DND-41 (cell line): Measurements from ENCODE around the gene CLCN2.

Experiments
- ATAC-seq: fragments of 200-7000 bp; cut with Tn5 transposase; 3 replicates; pipeline ENCODE4 v1.9.1; 2021; ENCODE audit warnings: low read depth; ENCODE audit not compliant: insufficient read depth
- DNase-seq: peaks from one replicate; pipeline ENCODE4 v3.0.0-alpha.2; 2020
- H2AFZ ChIP-seq: 2 replicates; pipeline ENCODE4 v1.6.0; 2012; ENCODE audit warnings: low read depth, low read length
- H3K27ac ChIP-seq: 2 replicates; pipeline ENCODE4 v1.5.1; 2012; ENCODE audit warnings: low read length, inconsistent platforms
- H3K27me3 ChIP-seq: fragments of 200-600 bp; sonication (generic); 2 replicates; pipeline ENCODE4 v1.6.0; 2012; ENCODE audit warnings: low read length, mild to moderate bottlenecking, inconsistent platforms; ENCODE audit not compliant: insufficient read depth, poor library complexity
- H3K36me3 ChIP-seq: 2 replicates; pipeline ENCODE4 v1.5.1; 2012; ENCODE audit warnings: low read length, inconsistent platforms; ENCODE audit not compliant: insufficient read depth
- H3K4me1 ChIP-seq: 2 replicates; pipeline ENCODE4 v1.5.1; 2012; ENCODE audit warnings: mild to moderate bottlenecking, low read length; ENCODE audit not compliant: insufficient read depth
- H3K4me2 ChIP-seq: 2 replicates; pipeline ENCODE4 v1.6.0; 2012; ENCODE audit warnings: mild to moderate bottlenecking, moderate library complexity, low read length, inconsistent platforms; ENCODE audit not compliant: insufficient read depth
- H3K4me3 ChIP-seq, 2 experiments: fragments of 200-600 bp in 1 of 2; shearing (Covaris generic) in 1 of 2; 2 replicates each; pipeline ENCODE4 v1.5.1; 2012 to 2016; ENCODE audit warnings: inconsistent platforms in 2 of 2, low read length in 2 of 2, mild to moderate bottlenecking in 2 of 2, low read depth in 1 of 2, moderate library complexity in 1 of 2
- H3K79me2 ChIP-seq: 2 replicates; pipeline ENCODE4 v1.6.0; 2012; ENCODE audit warnings: low read length, inconsistent platforms; ENCODE audit not compliant: insufficient read depth
- H3K9ac ChIP-seq: 2 replicates; pipeline ENCODE4 v1.6.0; 2012; ENCODE audit warnings: low read depth, mild to moderate bottlenecking, inconsistent platforms, low read length, moderate library complexity
- H3K9me3 ChIP-seq: 2 replicates; pipeline ENCODE4 v1.5.1; 2012; ENCODE audit warnings: low read length, moderate library complexity, mild to moderate bottlenecking, inconsistent platforms; ENCODE audit not compliant: insufficient read depth, severe bottlenecking
- H4K20me1 ChIP-seq: 2 replicates; pipeline ENCODE4 v1.6.0; 2012; ENCODE audit warnings: low read length; ENCODE audit not compliant: insufficient read depth
- EZH2 ChIP-seq: IDR thresholded peaks from 3 replicates; pipeline ENCODE4 v1.6.1; 2012; ENCODE audit warnings: borderline replicate concordance, low read depth, mild to moderate bottlenecking, moderate library complexity, low read length, inconsistent platforms; ENCODE audit not compliant: severe bottlenecking
- TF ChIP-seq, protein P1 (sequence below): IDR thresholded peaks from 2 replicates; pipeline ENCODE4 v1.5.1; 2012; ENCODE audit warnings: borderline replicate concordance, low read length, moderate library complexity, mild to moderate bottlenecking; ENCODE audit not compliant: poor library complexity, severe bottlenecking; ENCODE audit errors: extremely low read depth

Gene CLCN2

DNA sequence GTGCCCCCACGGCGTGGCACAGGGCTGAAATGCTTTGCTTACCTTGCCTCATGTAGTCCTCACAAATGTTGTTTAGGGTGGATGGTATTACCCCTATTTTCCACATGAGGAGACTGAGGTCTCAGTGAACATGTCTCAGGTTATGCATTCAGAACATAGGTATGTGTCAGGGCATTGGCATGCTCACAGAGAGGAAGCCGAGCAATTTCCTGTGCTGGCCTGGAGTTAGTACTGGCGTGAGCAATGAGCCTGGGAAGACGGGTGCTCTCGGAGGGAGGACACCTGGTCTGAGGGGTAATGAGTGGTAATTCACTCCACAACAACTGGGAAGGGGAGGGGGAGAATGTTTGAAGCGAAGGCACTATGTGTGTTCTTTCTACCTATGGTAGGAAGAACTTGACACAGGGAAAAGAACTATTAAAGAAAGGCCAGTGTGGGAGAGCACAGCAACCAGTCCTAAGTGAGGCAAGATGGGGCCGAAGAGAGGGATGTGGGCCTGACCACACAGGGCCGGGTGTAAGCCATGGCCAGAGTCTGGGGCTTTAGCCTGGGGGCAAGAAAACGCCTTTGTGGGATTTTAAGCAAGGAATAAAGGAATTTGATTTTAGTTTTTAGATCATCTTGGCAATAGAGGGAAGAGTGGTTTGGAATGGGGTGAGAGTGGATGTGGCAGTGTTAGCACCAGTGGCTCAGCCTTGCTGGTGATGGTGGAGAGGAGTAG lies 28.9 kb downstream of the CLCN2 start:
- Histone ChIP-seq H3K9ac (no peak overlapping the region), H3K4me3 (no peak overlapping the region), H3K79me2 (peaks cover 19% of the 10 kb centered on the region), H3K9me3 (no peaks in the 10 kb centered on the region), H3K27ac (no peak overlapping the region), H3K36me3 (peaks cover 77% of the 10 kb centered on the region), H4K20me1 (peaks cover 69% of the 10 kb centered on the region), H3K4me2 (no peak overlapping the region), H2AFZ (no peak overlapping the region), H3K27me3 (no peaks in the 10 kb centered on the region), H3K4me1 (peaks cover 16% of the 10 kb centered on the region)
- DNase-seq = no peak
- no peak for ATAC-seq
- no peak for TF ChIP-seq EZH2
- TF ChIP-seq, protein P1, sequence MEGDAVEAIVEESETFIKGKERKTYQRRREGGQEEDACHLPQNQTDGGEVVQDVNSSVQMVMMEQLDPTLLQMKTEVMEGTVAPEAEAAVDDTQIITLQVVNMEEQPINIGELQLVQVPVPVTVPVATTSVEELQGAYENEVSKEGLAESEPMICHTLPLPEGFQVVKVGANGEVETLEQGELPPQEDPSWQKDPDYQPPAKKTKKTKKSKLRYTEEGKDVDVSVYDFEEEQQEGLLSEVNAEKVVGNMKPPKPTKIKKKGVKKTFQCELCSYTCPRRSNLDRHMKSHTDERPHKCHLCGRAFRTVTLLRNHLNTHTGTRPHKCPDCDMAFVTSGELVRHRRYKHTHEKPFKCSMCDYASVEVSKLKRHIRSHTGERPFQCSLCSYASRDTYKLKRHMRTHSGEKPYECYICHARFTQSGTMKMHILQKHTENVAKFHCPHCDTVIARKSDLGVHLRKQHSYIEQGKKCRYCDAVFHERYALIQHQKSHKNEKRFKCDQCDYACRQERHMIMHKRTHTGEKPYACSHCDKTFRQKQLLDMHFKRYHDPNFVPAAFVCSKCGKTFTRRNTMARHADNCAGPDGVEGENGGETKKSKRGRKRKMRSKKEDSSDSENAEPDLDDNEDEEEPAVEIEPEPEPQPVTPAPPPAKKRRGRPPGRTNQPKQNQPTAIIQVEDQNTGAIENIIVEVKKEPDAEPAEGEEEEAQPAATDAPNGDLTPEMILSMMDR = no peak

DNA sequence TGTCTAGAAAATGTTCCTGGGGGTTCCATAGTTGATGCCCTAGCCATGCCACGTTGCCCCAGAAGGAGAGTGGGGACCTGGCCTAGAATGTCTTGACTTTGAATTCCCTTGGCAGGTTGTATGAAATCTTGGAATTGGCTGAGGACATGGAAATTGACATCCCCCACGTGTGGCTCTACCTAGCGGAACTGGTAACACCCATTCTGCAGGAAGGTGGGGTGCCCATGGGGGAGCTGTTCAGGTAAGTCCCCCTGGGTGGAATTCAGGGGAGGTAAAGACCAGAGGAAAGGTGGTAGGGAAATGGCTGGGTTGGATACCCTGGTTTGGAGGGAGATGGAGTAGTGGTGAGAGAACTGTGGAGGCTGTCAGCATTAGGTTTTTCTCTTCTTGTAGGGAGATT lies 32.9 kb downstream of the CLCN2 start:
- no peak overlapping the region for H2AFZ ChIP-seq
- peaks cover 98% of the 10 kb centered on the region for H3K36me3 ChIP-seq
- no peak overlapping the region for H3K9ac ChIP-seq
- H3K27ac ChIP-seq = no peak overlapping the region
- H3K4me1 ChIP-seq = no peaks in the 10 kb centered on the region
- no peak for ATAC-seq
- H3K4me3 ChIP-seq = no peak overlapping the region
- peaks cover 24% of the 10 kb centered on the region for H3K79me2 ChIP-seq
- H3K27me3 ChIP-seq = no peaks in the 10 kb centered on the region
- no peak for TF ChIP-seq EZH2
- TF ChIP-seq, protein P1 = no peak
- no peak for DNase-seq
- no peaks in the 10 kb centered on the region for H3K9me3 ChIP-seq
- H3K4me2 ChIP-seq = no peak overlapping the region
- H4K20me1 ChIP-seq = peaks cover 77% of the 10 kb centered on the region

DNA sequence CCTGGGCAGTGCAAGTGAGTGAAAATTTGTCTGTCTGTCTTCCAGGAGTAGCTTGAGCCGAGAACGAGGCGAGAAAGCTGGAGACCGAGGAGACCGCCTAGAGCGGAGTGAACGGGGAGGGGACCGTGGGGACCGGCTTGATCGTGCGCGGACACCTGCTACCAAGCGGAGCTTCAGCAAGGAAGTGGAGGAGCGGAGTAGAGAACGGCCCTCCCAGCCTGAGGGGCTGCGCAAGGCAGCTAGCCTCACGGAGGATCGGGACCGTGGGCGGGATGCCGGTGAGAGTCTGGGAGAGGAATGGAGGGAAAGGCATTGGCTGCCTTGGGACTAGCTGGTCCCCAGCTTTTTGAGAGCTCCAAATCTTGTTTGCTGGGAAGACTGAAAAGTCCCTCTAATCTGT lies 34.2 kb downstream of the CLCN2 start:
- Histone ChIP-seq H3K27ac (no peak overlapping the region), H3K4me2 (no peak overlapping the region), H3K4me3 (no peak overlapping the region), H3K4me1 (no peaks in the 10 kb centered on the region), H3K36me3 (peaks cover 98% of the 10 kb centered on the region), H4K20me1 (peaks cover 73% of the 10 kb centered on the region), H3K9ac (no peak overlapping the region), H3K27me3 (no peaks in the 10 kb centered on the region), H3K9me3 (no peaks in the 10 kb centered on the region), H2AFZ (no peak overlapping the region), H3K79me2 (peaks cover 32% of the 10 kb centered on the region)
- no peak for ATAC-seq
- TF ChIP-seq, protein P1 = no peak
- no peak for TF ChIP-seq EZH2
- no peak for DNase-seq
